K562 (cell line): ENCODE results near the gene PDE3A.

ENCODE experiments used
- BRF1 ChIP-seq: IDR thresholded peaks from 3 replicates; pipeline ENCODE4 v1.6.1; 2011; ENCODE audit warnings: borderline replicate concordance, mild to moderate bottlenecking; ENCODE audit not compliant: insufficient read length; ENCODE audit errors: extremely low read depth
- CEBPG ChIP-seq, 3 experiments: fragments of 200-800 bp in 1 of 3; sonication (Bioruptor generic) in 1 of 3; sonication (generic) in 1 of 3; formaldehyde crosslinking in 1 of 3; IDR thresholded peaks in 2 of 3; conservative IDR thresholded peaks in 1 of 3; 2 replicates each; pipeline versions ENCODE4 v1.6.1 to v1.8.0; 2016 to 2022; ENCODE audit warnings: missing compliant biosample characterization in 2 of 3, missing genetic modification characterization in 2 of 3, mild to moderate bottlenecking in 1 of 3, missing genetic modification reagents in 1 of 3
- ETS1 ChIP-seq: conservative IDR thresholded peaks from 2 replicates; pipeline ENCODE4 v1.6.1; 2011; ENCODE audit warnings: low read depth, mild to moderate bottlenecking, low read length; ENCODE audit not compliant: control insufficient read depth
- FOSL1 ChIP-seq: fragments of 200-800 bp; sonication (Bioruptor generic); conservative IDR thresholded peaks from 2 replicates; pipeline ENCODE4 v1.6.1; 2016; ENCODE audit warnings: missing genetic modification characterization, missing compliant biosample characterization
- GTF2A2 ChIP-seq: IDR thresholded peaks from 2 replicates; pipeline ENCODE4 v1.6.1; 2016; ENCODE audit warnings: mild to moderate bottlenecking, missing genetic modification characterization, missing compliant biosample characterization
- RFX5 ChIP-seq: IDR thresholded peaks from 2 replicates; pipeline ENCODE4 v1.6.1; 2011; ENCODE audit warnings: low read depth, mild to moderate bottlenecking, improper control_type of control experiment, low read length
- SMC3 ChIP-seq: conservative IDR thresholded peaks from 2 replicates; pipeline ENCODE4 v1.6.1; 2011; ENCODE audit warnings: low read depth, low read length, improper control_type of control experiment; ENCODE audit not compliant: insufficient read depth
- TEAD2 ChIP-seq: fragments of 450-650 bp; IDR thresholded peaks from 2 replicates; pipeline ENCODE4 v1.6.1; 2016; ENCODE audit warnings: missing genetic modification characterization, control low read depth, missing compliant biosample characterization
- ZBED1 ChIP-seq: IDR thresholded peaks from 2 replicates; pipeline ENCODE4 v1.6.1; 2014
- ZBTB17 ChIP-seq: fragments of 450-650 bp; formaldehyde crosslinking; IDR thresholded peaks from 2 replicates; pipeline ENCODE4 v1.4.0; 2020; ENCODE audit warnings: mild to moderate bottlenecking
- ZNF253 ChIP-seq: fragments of 250-450 bp; sonication (Bioruptor Pico); conservative IDR thresholded peaks from 2 replicates; pipeline ENCODE4 v1.6.1; 2021; ENCODE audit warnings: mild to moderate bottlenecking
- ZNF431 ChIP-seq: sonication (generic); formaldehyde crosslinking; IDR thresholded peaks from 2 replicates; pipeline ENCODE4 v1.8.0; 2022; ENCODE audit warnings: mild to moderate bottlenecking, missing genetic modification reagents
- TF ChIP-seq, protein P1 (sequence below), 2 experiments: fragments of 450-650 bp in 1 of 2; sonication (generic) in 1 of 2; formaldehyde crosslinking; conservative IDR thresholded peaks; 2 replicates each; pipeline versions ENCODE4 v1.4.0 to v1.8.1; 2020 to 2022; ENCODE audit warnings: mild to moderate bottlenecking in 1 of 2, missing genetic modification reagents in 1 of 2
- TF ChIP-seq, protein P2 (sequence below), 3 experiments: IDR thresholded peaks in 2 of 3; conservative IDR thresholded peaks in 1 of 3; 2 replicates each; pipeline ENCODE4 v1.5.1; 2011 to 2012; ENCODE audit warnings: low read length in 3 of 3, mild to moderate bottlenecking in 3 of 3, control low read depth in 2 of 3, improper control_type of control experiment in 1 of 3, inconsistent platforms in 1 of 3, low read depth in 1 of 3, mixed read lengths in 1 of 3, moderate library complexity in 1 of 3; ENCODE audit not compliant: insufficient read depth in 2 of 3

- TF ChIP-seq ZBTB17 (CRISPR knock-in tag) (no peak), FOSL1 (no peak), ZNF431 (no peak), TEAD2 (tag) (no peak), BRF1 (no peak), CEBPG (CRISPR knock-in tag; IDR thresholded peaks at IDR 0.05) (no peak), CEBPG (tag; conservative IDR thresholded peaks at IDR 0.05 in 1 of 2, IDR thresholded peaks at IDR 0.05 in 1 of 2) (no peak), ZBED1 (no peak), RFX5 (no peak), SMC3 (no peak), ZNF253 (CRISPR knock-in tag) (no peak), ETS1 (no peak), GTF2A2 (tag) (no peak)
- TF ChIP-seq, protein P1, sequence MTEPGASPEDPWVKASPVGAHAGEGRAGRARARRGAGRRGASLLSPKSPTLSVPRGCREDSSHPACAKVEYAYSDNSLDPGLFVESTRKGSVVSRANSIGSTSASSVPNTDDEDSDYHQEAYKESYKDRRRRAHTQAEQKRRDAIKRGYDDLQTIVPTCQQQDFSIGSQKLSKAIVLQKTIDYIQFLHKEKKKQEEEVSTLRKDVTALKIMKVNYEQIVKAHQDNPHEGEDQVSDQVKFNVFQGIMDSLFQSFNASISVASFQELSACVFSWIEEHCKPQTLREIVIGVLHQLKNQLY (CRISPR knock-in tag; conservative IDR thresholded peaks at IDR 0.05) = no peak
- TF ChIP-seq, protein P2, sequence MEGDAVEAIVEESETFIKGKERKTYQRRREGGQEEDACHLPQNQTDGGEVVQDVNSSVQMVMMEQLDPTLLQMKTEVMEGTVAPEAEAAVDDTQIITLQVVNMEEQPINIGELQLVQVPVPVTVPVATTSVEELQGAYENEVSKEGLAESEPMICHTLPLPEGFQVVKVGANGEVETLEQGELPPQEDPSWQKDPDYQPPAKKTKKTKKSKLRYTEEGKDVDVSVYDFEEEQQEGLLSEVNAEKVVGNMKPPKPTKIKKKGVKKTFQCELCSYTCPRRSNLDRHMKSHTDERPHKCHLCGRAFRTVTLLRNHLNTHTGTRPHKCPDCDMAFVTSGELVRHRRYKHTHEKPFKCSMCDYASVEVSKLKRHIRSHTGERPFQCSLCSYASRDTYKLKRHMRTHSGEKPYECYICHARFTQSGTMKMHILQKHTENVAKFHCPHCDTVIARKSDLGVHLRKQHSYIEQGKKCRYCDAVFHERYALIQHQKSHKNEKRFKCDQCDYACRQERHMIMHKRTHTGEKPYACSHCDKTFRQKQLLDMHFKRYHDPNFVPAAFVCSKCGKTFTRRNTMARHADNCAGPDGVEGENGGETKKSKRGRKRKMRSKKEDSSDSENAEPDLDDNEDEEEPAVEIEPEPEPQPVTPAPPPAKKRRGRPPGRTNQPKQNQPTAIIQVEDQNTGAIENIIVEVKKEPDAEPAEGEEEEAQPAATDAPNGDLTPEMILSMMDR (IDR thresholded peaks at IDR 0.05 in 2 of 3, conservative IDR thresholded peaks at IDR 0.05 in 1 of 3; ENCODE audit: insufficient read depth in 2 of 3, low read depth in 1 of 3, low read length in 3 of 3) = no peak
Observed at GRCh38 chr12:20487519-20487918, 119.2 kb downstream of the PDE3A start.
